Right atrium auricular region (tissue), 2 donors: ENCODE data around the gene LRP1B. TPM values are rescaled to one million over a fixed set of nuclear protein-coding genes. Genes with fewer than 3 reads are reported as not detected.

Source experiments
- DNase-seq: peaks from one replicate; pipeline ENCODE4 v3.0.0-alpha.2; 2019; ENCODE audit warnings: low spot score
- H3K27ac ChIP-seq, 2 donors: fragments of 200-600 bp; sonication (generic); 1 replicate in 1 of 2; 2 replicates in 1 of 2; pipeline ENCODE4 v1.5.1; 2016 to 2019
- H3K27me3 ChIP-seq, 2 donors: fragments of 200-600 bp; sonication (generic); one replicate each; pipeline versions ENCODE4 v1.5.1 to v1.6.0; 2017 to 2019
- H3K36me3 ChIP-seq: fragments of 200-600 bp; sonication (generic); one replicate; pipeline ENCODE4 v1.5.1; 2016
- H3K4me1 ChIP-seq, 2 donors: fragments of 200-600 bp; sonication (generic); one replicate each; pipeline versions ENCODE4 v1.5.1 to v1.6.0; 2017 to 2019
- H3K4me3 ChIP-seq, 2 donors: fragments of 200-600 bp; sonication (generic); 1 replicate in 1 of 2; 2 replicates in 1 of 2; pipeline ENCODE4 v1.5.1; 2017 to 2019; ENCODE audit warnings: mild to moderate bottlenecking in 1 of 2, moderate library complexity in 1 of 2
- H3K9me3 ChIP-seq, 2 donors: fragments of 200-600 bp; sonication (generic); one replicate each; pipeline ENCODE4 v1.5.1; 2019
- CTCF ChIP-seq, 2 donors: fragments of 200-600 bp; sonication (generic); IDR thresholded peaks; one replicate each; pipeline ENCODE4 v1.5.1; 2019; ENCODE audit warnings: antibody characterized with exemption in 2 of 2
- total RNA-seq, 2 donors: library from RNA; depleted of rRNA; stranded (reverse); fragments of >200 nt; gene quantifications; one replicate each; pipeline ENCODE4 v1.1.0, GENCODE V29; 2016

The LRP1B gene
- total RNA-seq, 2 donors from 2014 or later: 0.44 to 0.47 TPM

- H3K4me3 ChIP-seq: no peak overlapping the region
- H3K27ac ChIP-seq: no peak overlapping the region
- no peak for TF ChIP-seq CTCF (IDR thresholded peaks at IDR 0.05)
- H3K27me3 ChIP-seq: no peaks in the 10 kb centered on the region
- H3K9me3 ChIP-seq: no peaks in the 10 kb centered on the region
- DNase-seq: no peak
- H3K4me1 ChIP-seq: no peaks in the 10 kb centered on the region
- no peaks in the 10 kb centered on the region for H3K36me3 ChIP-seq
Measured at GRCh38 chr2:141055531-141055930, 1075.3 kb downstream of the LRP1B start.

- no peak for TF ChIP-seq CTCF (IDR thresholded peaks at IDR 0.05)
- no peaks in the 10 kb centered on the region for H3K4me1 ChIP-seq
- no peaks in the 10 kb centered on the region for H3K36me3 ChIP-seq
- no peaks in the 10 kb centered on the region for H3K9me3 ChIP-seq
- DNase-seq: no peak
- no peak overlapping the region for H3K4me3 ChIP-seq
- no peaks in the 10 kb centered on the region for H3K27me3 ChIP-seq
- H3K27ac ChIP-seq: no peak overlapping the region
Measured at GRCh38 chr2:141048951-141049350, 1081.9 kb downstream of the LRP1B start.

- TF ChIP-seq CTCF (IDR thresholded peaks at IDR 0.05): no peak
- H3K4me3 ChIP-seq: no peak overlapping the region
- H3K4me1 ChIP-seq: no peaks in the 10 kb centered on the region
- H3K27ac ChIP-seq: no peak overlapping the region
- no peaks in the 10 kb centered on the region for H3K9me3 ChIP-seq
- H3K27me3 ChIP-seq: no peaks in the 10 kb centered on the region
- no peak for DNase-seq
- H3K36me3 ChIP-seq: no peaks in the 10 kb centered on the region
Measured at GRCh38 chr2:141041281-141041680, 1089.5 kb downstream of the LRP1B start.

GRCh38 chr2:141038341-141038740 lies 1092.5 kb downstream of the LRP1B start:
- no peak for TF ChIP-seq CTCF (IDR thresholded peaks at IDR 0.05)
- no peaks in the 10 kb centered on the region for H3K27me3 ChIP-seq
- no peaks in the 10 kb centered on the region for H3K36me3 ChIP-seq
- no peak for DNase-seq
- no peak overlapping the region for H3K4me3 ChIP-seq
- H3K27ac ChIP-seq: no peak overlapping the region
- H3K4me1 ChIP-seq: no peaks in the 10 kb centered on the region
- no peaks in the 10 kb centered on the region for H3K9me3 ChIP-seq

- Histone ChIP-seq H3K36me3 (no peaks in the 10 kb centered on the region), H3K4me3 (no peak overlapping the region), H3K27ac (no peak overlapping the region), H3K9me3 (no peaks in the 10 kb centered on the region), H3K4me1 (no peaks in the 10 kb centered on the region), H3K27me3 (no peaks in the 10 kb centered on the region)
- no peak for TF ChIP-seq CTCF (IDR thresholded peaks at IDR 0.05)
- no peak for DNase-seq
Measured at GRCh38 chr2:141037361-141037760, 1093.5 kb downstream of the LRP1B start.

GRCh38 chr2:141035846-141036420 lies 1094.9 kb downstream of the LRP1B start:
- Histone ChIP-seq H3K27ac (no peak overlapping the region), H3K4me3 (no peak overlapping the region), H3K4me1 (no peaks in the 10 kb centered on the region), H3K9me3 (no peaks in the 10 kb centered on the region), H3K36me3 (no peaks in the 10 kb centered on the region), H3K27me3 (no peaks in the 10 kb centered on the region)
- TF ChIP-seq CTCF (IDR thresholded peaks at IDR 0.05): no peak
- DNase-seq: no peak
